ENCODE data around the gene TBC1D22A.

DNA sequence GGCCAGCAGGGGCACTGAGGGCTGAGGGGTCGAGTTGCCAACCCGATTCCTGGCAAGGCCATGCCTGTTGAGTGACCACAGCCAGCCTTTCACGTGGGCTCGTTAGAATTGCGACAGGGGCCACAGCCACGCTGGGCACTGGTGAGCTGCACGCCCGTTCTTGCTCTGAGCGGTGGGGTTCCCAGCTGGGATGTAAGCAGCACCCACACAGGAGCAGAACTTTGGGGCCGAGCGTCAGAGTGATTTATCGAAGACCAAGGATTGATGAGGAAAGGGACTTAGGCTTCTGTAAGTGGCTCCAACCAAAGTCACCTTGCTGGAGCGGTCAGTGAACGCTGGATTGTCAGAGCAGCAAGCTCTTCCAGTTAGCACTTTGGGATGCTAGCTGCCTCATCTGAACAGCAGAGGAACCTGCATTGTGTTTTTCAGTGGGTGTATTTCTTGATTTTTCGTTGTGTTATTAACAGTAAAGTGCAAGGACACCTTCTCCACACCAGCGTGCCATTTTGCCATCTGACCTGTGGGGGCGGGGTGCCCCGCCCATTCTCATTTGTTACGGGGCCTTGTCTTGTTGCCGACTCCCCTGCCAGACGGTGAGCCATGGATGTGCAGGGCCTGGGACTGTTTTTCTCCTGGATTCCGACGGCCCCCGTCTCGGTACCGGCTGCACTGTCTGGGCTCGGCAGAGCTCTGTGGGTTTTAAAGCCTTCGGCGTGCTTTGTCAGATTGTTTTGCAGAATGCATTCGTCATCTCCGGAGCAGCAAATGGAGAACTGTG lies 202.5 kb downstream of the TBC1D22A start:
- TF ChIP-seq, protein P1, sequence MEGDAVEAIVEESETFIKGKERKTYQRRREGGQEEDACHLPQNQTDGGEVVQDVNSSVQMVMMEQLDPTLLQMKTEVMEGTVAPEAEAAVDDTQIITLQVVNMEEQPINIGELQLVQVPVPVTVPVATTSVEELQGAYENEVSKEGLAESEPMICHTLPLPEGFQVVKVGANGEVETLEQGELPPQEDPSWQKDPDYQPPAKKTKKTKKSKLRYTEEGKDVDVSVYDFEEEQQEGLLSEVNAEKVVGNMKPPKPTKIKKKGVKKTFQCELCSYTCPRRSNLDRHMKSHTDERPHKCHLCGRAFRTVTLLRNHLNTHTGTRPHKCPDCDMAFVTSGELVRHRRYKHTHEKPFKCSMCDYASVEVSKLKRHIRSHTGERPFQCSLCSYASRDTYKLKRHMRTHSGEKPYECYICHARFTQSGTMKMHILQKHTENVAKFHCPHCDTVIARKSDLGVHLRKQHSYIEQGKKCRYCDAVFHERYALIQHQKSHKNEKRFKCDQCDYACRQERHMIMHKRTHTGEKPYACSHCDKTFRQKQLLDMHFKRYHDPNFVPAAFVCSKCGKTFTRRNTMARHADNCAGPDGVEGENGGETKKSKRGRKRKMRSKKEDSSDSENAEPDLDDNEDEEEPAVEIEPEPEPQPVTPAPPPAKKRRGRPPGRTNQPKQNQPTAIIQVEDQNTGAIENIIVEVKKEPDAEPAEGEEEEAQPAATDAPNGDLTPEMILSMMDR (IDR thresholded peaks at IDR 0.05 in 2 of 3, conservative IDR thresholded peaks at IDR 0.05 in 1 of 3; ENCODE audit: insufficient read depth in 2 of 3, low read depth in 1 of 3, low read length in 3 of 3), result no peak
- no peak for TF ChIP-seq HNRNPLL (IDR thresholded peaks at IDR 0.05; ENCODE audit: low read depth, low read length, poor library complexity, severe bottlenecking)
- TF ChIP-seq MCM5 (IDR thresholded peaks at IDR 0.05; ENCODE audit: low read depth), result no peak
- no peak for TF ChIP-seq PHF21A (IDR thresholded peaks at IDR 0.05; ENCODE audit: borderline replicate concordance, low read depth)

All from K562 (cell line).